SU-DHL-6 (cell line): ENCODE measurements around the gene SEMA4A.

Source experiments
- H2AFZ ChIP-seq: fragments of 200-600 bp; sonication (generic); 2 replicates; pipeline ENCODE4 v1.6.1; 2014; ENCODE audit warnings: low read depth, mild to moderate bottlenecking, moderate library complexity, mixed read lengths, antibody characterized with exemption, low read length; ENCODE audit not compliant: severe bottlenecking
- H3F3A ChIP-seq: fragments of 200-600 bp; shearing (Covaris generic); 2 replicates; pipeline ENCODE4 v1.6.0; 2016; ENCODE audit warnings: antibody characterized with exemption, mild to moderate bottlenecking; ENCODE audit not compliant: insufficient read depth
- H3K27ac ChIP-seq: fragments of 200-600 bp; sonication (generic); 2 replicates; pipeline ENCODE4 v1.5.1; 2016; ENCODE audit warnings: low read depth, mild to moderate bottlenecking, low read length, moderate library complexity, mixed read lengths
- H3K27me3 ChIP-seq: fragments of 200-600 bp; sonication (generic), shearing (Covaris generic); 2 replicates; pipeline ENCODE4 v1.6.0; 2014; ENCODE audit warnings: mild to moderate bottlenecking, low read length
- H3K36me3 ChIP-seq: fragments of 200-600 bp; sonication (generic); 2 replicates; pipeline ENCODE4 v1.6.1; 2014; ENCODE audit warnings: mild to moderate bottlenecking, low read length, mixed read lengths
- H3K4me2 ChIP-seq: fragments of 300-600, 200-600 bp; shearing (Covaris generic), sonication (generic); 2 replicates; pipeline ENCODE4 v1.6.0; 2014; ENCODE audit warnings: low read length, low read depth, mild to moderate bottlenecking; ENCODE audit not compliant: poor library complexity, severe bottlenecking
- H3K4me3 ChIP-seq: fragments of 200-600 bp; sonication (generic); 2 replicates; pipeline ENCODE4 v1.5.1; 2014; ENCODE audit warnings: antibody characterized with exemption, low read length, mild to moderate bottlenecking, mixed read lengths; ENCODE audit not compliant: insufficient read depth, poor library complexity, severe bottlenecking
- H3K79me2 ChIP-seq: fragments of 200-600 bp; sonication (generic); 2 replicates; pipeline ENCODE4 v1.6.1; 2014; ENCODE audit warnings: mild to moderate bottlenecking, low read length, moderate library complexity; ENCODE audit not compliant: insufficient read depth
- H3K9ac ChIP-seq: fragments of 200-600 bp; sonication (generic); 2 replicates; pipeline ENCODE4 v1.7.0; 2014; ENCODE audit warnings: mild to moderate bottlenecking, low read length
- H3K9me2 ChIP-seq: fragments of 200-600 bp; sonication (generic); replicated peaks from 2 replicates; pipeline ENCODE4 v1.6.1; 2014; ENCODE audit warnings: low read length; ENCODE audit not compliant: insufficient read depth
- H3K9me3 ChIP-seq: fragments of 200-600 bp; sonication (generic); 2 replicates; pipeline ENCODE4 v1.6.1; 2014; ENCODE audit warnings: low read length, mixed read lengths; ENCODE audit not compliant: insufficient read depth
- H4K20me1 ChIP-seq: fragments of 200-600 bp; sonication (generic); 2 replicates; pipeline ENCODE4 v1.6.1; 2014; ENCODE audit warnings: low read depth, mild to moderate bottlenecking, antibody characterized with exemption, low read length, moderate library complexity, mixed read lengths
- EZH2phosphoT487 ChIP-seq: fragments of 200-600 bp; sonication (generic), shearing (Covaris generic); conservative IDR thresholded peaks from 2 replicates; pipeline ENCODE4 v1.6.1; 2018; ENCODE audit warnings: mild to moderate bottlenecking, antibody characterized with exemption, low read length, moderate library complexity, mixed read lengths
- TF ChIP-seq, protein P1 (sequence below): fragments of 200-600 bp; sonication (generic); IDR thresholded peaks from one replicate; pipeline ENCODE4 v1.5.1; 2017; ENCODE audit warnings: antibody characterized with exemption, mild to moderate bottlenecking, low read length, moderate library complexity; ENCODE audit not compliant: insufficient read depth, poor library complexity, severe bottlenecking

The SEMA4A gene

DNA sequence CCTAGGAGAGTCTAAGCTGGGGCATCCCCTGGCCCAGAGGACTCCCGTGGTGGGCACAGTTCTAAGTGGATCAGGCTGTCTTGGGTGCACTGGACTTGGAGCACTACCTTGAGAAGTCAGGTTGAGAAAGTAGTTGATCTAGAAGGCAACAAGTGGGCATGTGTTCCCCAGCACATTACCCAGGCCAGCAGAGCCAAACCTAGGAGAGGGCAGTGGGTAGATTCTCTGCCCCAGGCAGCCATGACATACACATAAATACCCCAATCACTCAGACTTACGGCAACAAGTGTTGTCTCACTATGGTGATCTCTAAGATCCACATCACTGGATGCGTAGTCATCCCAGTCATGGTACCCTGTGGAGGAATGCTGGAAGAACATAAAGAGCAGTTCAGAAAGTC is 57.9 kb downstream of the SEMA4A start:
- no peak overlapping the region for H3K9ac ChIP-seq
- no peak for TF ChIP-seq EZH2phosphoT487
- TF ChIP-seq, protein P1, sequence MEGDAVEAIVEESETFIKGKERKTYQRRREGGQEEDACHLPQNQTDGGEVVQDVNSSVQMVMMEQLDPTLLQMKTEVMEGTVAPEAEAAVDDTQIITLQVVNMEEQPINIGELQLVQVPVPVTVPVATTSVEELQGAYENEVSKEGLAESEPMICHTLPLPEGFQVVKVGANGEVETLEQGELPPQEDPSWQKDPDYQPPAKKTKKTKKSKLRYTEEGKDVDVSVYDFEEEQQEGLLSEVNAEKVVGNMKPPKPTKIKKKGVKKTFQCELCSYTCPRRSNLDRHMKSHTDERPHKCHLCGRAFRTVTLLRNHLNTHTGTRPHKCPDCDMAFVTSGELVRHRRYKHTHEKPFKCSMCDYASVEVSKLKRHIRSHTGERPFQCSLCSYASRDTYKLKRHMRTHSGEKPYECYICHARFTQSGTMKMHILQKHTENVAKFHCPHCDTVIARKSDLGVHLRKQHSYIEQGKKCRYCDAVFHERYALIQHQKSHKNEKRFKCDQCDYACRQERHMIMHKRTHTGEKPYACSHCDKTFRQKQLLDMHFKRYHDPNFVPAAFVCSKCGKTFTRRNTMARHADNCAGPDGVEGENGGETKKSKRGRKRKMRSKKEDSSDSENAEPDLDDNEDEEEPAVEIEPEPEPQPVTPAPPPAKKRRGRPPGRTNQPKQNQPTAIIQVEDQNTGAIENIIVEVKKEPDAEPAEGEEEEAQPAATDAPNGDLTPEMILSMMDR, result no peak
- peaks cover 18% of the 10 kb centered on the region for H3K79me2 ChIP-seq
- no peaks in the 10 kb centered on the region for H3K36me3 ChIP-seq
- H3K27ac ChIP-seq, result no peak overlapping the region
- no peaks in the 10 kb centered on the region for H3F3A ChIP-seq
- no peaks in the 10 kb centered on the region for H3K27me3 ChIP-seq
- H3K9me3 ChIP-seq, result no peaks in the 10 kb centered on the region
- no peaks in the 10 kb centered on the region for H4K20me1 ChIP-seq
- H3K9me2 ChIP-seq, result no peaks in the 10 kb centered on the region
- H2AFZ ChIP-seq, result no peak overlapping the region
- H3K4me3 ChIP-seq, result no peak overlapping the region
- no peak overlapping the region for H3K4me2 ChIP-seq

DNA sequence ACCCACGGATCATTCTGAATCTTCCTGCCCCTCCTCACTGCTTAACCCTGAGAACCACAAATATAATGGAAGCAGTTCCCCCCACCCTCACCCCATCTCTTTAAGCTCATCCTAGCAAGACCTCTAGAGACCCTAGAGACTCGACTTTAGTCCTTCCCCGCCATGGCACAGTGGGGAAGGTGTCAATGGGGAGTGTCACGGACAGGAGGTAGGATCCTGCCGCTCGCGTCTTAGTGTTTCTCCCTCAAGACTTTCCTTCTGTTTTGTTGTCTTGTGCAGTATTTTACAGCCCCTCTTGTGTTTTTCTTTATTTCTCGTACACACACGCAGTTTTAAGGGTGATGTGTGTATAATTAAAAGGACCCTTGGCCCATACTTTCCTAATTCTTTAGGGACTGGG is 58.7 kb downstream of the SEMA4A start:
- Histone ChIP-seq H2AFZ (peak overlapping the region; percentile 3), H3K36me3 (no peaks in the 10 kb centered on the region), H3K4me2 (peak overlapping the region; percentile 84), H3K9me2 (no peaks in the 10 kb centered on the region), H3K4me3 (peak overlapping the region; percentile 93), H4K20me1 (no peaks in the 10 kb centered on the region), H3K79me2 (peaks cover 18% of the 10 kb centered on the region), H3K27me3 (no peaks in the 10 kb centered on the region), H3K27ac (peak overlapping the region; percentile 81), H3F3A (no peaks in the 10 kb centered on the region), H3K9me3 (no peaks in the 10 kb centered on the region), H3K9ac (peak overlapping the region; percentile 78)
- TF ChIP-seq, protein P1, result no peak
- no peak for TF ChIP-seq EZH2phosphoT487

DNA sequence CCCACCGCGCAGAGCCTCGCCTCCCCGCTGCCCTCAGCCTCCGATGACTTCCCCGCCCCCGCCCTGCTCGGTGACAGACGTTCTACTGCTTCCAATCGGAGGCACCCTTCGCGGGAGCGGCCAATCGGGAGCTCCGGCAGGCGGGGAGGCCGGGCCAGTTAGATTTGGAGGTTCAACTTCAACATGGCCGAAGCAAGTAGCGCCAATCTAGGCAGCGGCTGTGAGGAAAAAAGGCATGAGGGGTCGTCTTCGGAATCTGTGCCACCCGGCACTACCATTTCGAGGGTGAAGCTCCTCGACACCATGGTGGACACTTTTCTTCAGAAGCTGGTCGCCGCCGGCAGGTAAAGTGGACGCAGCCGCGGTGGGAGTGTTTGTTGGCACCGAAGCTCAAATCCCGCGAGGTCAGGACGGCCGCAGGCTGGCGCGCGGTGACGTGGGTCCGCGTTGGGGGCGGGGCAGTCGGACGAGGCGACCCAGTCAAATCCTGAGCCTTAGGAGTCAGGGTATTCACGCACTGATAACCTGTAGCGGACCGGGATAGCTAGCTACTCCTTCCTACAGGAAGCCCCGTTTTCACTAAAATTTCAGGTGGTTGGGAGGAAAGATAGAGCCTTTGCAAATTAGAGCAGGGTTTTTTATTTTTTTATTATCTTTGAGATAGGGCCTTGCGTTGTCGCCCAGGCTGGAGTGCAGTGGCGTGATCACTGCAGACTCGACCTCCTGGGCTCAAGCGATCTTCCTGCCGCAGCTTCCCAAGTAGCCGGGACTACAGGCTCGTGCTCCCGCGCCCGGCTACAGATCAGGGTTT is 59.7 kb downstream of the SEMA4A start, which contains the start of gene PMF1:
PMF1 (plus strand) TSS at position 175 of the 811 bp plus-strand sequence; CDS start at position 184, 9 bp downstream.
- Histone ChIP-seq H3K79me2 (peaks cover 25% of the 10 kb centered on the region), H3F3A (no peaks in the 10 kb centered on the region; the same call in 1 of the 2 replicates), H2AFZ (peak within 1 kb of the TSS; percentile 22), H3K4me3 (peak within 1 kb of the TSS; percentile 93), H3K9me3 (no peaks in the 10 kb centered on the region), H3K27me3 (no peaks in the 10 kb centered on the region), H4K20me1 (no peaks in the 10 kb centered on the region), H3K4me2 (peak within 1 kb of the TSS; percentile 84), H3K9me2 (no peaks in the 10 kb centered on the region), H3K27ac (peak within 1 kb of the TSS; percentile 81), H3K36me3 (no peaks in the 10 kb centered on the region), H3K9ac (peak within 1 kb of the TSS; percentile 78)
- no peak for TF ChIP-seq EZH2phosphoT487
- TF ChIP-seq, protein P1, result no peak
